ENCODE measurements around the gene OS9. TPM values are rescaled to one million over a fixed set of nuclear protein-coding genes. Genes with fewer than 3 reads are reported as not detected.
A peak's percentile ranks its signal among the peaks of the same experiment; 100 is the strongest.

OS9 gene
- total RNA-seq, 1 donor from 2014 or later: 233 TPM

GRCh38 chr12:57750561-57751431 lies 56.9 kb downstream of the OS9 start:
- intact Hi-C loops (cut with DNase I): loop anchor here (5.0 kb wide), 1 partner anchor 137 kb away; no protein-coding TSS in a partner anchor
- H3K4me3 ChIP-seq: peak overlapping the region; percentile 70 to 77
- no peak for DNase-seq (ENCODE audit: low spot score in 2 of 2)
- peaks cover 20 to 37% of the 10 kb centered on the region in 2 donors for H3K36me3 ChIP-seq
- no peak for TF ChIP-seq CTCF (IDR thresholded peaks at IDR 0.05)
- no peaks in the 10 kb centered on the region for H3K27me3 ChIP-seq
- H3K9me3 ChIP-seq: no peaks in the 10 kb centered on the region
- peak overlapping the region; percentile 89 for H3K27ac ChIP-seq
- peaks cover under 1 to 13% of the 10 kb centered on the region in 2 donors for H3K4me1 ChIP-seq

- Histone ChIP-seq H3K9me3 (no peaks in the 10 kb centered on the region), H3K4me1 (peaks cover 2 to 17% of the 10 kb centered on the region in 2 donors), H3K27me3 (no peaks in the 10 kb centered on the region), H3K4me3 (peak overlapping the region; percentile 70 to 77), H3K36me3 (peaks cover 20 to 37% of the 10 kb centered on the region in 2 donors), H3K27ac (peak overlapping the region; percentile 89)
- TF ChIP-seq CTCF (IDR thresholded peaks at IDR 0.05): no peak
- intact Hi-C loops (cut with DNase I): loop anchor here (5.0 kb wide), 1 partner anchor 136 kb away; no protein-coding TSS in a partner anchor
- DNase-seq (ENCODE audit: low spot score in 2 of 2): no peak
Observed at GRCh38 chr12:57751432-57751787, 57.5 kb downstream of the OS9 start.

- H3K36me3 ChIP-seq: peaks cover 20 to 33% of the 10 kb centered on the region in 2 donors
- TF ChIP-seq CTCF (IDR thresholded peaks at IDR 0.05): no peak
- DNase-seq (ENCODE audit: low spot score in 2 of 2): peak; percentile 99 to 100
- peak within 1 kb of the TSS; percentile 70 to 77 for H3K4me3 ChIP-seq
- H3K27ac ChIP-seq: peak within 1 kb of the TSS; percentile 89
- H3K4me1 ChIP-seq: peaks cover 2 to 17% of the 10 kb centered on the region in 2 donors
- H3K27me3 ChIP-seq: no peaks in the 10 kb centered on the region
- H3K9me3 ChIP-seq: no peaks in the 10 kb centered on the region
- intact Hi-C loops (cut with DNase I): loop anchor here (1.0 to 5.0 kb wide), 3 partner anchors 8 to 135 kb away; no protein-coding TSS in a partner anchor
Observed at GRCh38 chr12:57751788-57752667, 58.1 kb downstream of the OS9 start, which contains the start of gene CDK4. Gene CDK4 (minus strand): TSS chr12:57752310. CDS start chr12:57751717, 593 bp downstream.

- TF ChIP-seq CTCF (IDR thresholded peaks at IDR 0.05): no peak
- H3K9me3 ChIP-seq: no peaks in the 10 kb centered on the region
- intact Hi-C loops (cut with DNase I): loop anchor here (1.0 to 5.0 kb wide), 3 partner anchors 8 to 135 kb away; no protein-coding TSS in a partner anchor
- no peaks in the 10 kb centered on the region for H3K27me3 ChIP-seq
- no peak for DNase-seq (ENCODE audit: low spot score in 2 of 2)
- H3K4me1 ChIP-seq: peaks cover 2 to 17% of the 10 kb centered on the region in 2 donors
- H3K4me3 ChIP-seq: peak overlapping the region; percentile 34 to 70
- H3K36me3 ChIP-seq: peaks cover 13 to 27% of the 10 kb centered on the region in 2 donors
- H3K27ac ChIP-seq: peak overlapping the region; percentile 29 to 53
Observed at GRCh38 chr12:57752668-57753000, 58.7 kb downstream of the OS9 start.

- no peak overlapping the region for H3K27ac ChIP-seq
- peaks cover 2 to 17% of the 10 kb centered on the region in 2 donors for H3K4me1 ChIP-seq
- no peaks in the 10 kb centered on the region for H3K27me3 ChIP-seq
- TF ChIP-seq CTCF (IDR thresholded peaks at IDR 0.05): no peak
- no peak for DNase-seq (ENCODE audit: low spot score in 2 of 2)
- no peaks in the 10 kb centered on the region for H3K9me3 ChIP-seq
- peak overlapping the region in 1 of 2 donors; percentile 93 for H3K4me3 ChIP-seq
- intact Hi-C loops (cut with DNase I): loop anchor here (5.0 kb wide), 1 partner anchor 133 kb away; no protein-coding TSS in a partner anchor
- peaks cover 11 to 27% of the 10 kb centered on the region in 2 donors for H3K36me3 ChIP-seq
Observed at GRCh38 chr12:57753756-57754337, 59.9 kb downstream of the OS9 start.

All from ascending aorta (tissue), 2 donors.